A549 (cell line): ENCODE results near the gene PTPA.
A peak's percentile ranks its signal among the peaks of the same experiment; 100 is the strongest.

Experiments
- BHLHE40 ChIP-seq: IDR thresholded peaks from 2 replicates; pipeline ENCODE4 v1.6.1; 2012; ENCODE audit warnings: low read depth, low read length, inconsistent platforms
- CBX2 ChIP-seq: fragments of 200-600 bp; sonication (generic); IDR thresholded peaks from 2 replicates; pipeline ENCODE4 v1.6.1; 2016; ENCODE audit warnings: low read depth, mild to moderate bottlenecking, borderline replicate concordance
- CEBPB ChIP-seq, 2 experiments: fragments of >200 bp in 1 of 2; sonication (Bioruptor Twin) in 1 of 2; formaldehyde crosslinking in 1 of 2; IDR thresholded peaks; 2 replicates each; pipeline ENCODE4 v1.6.1; 2012 to 2016
- EP300 ChIP-seq, 2 experiments: fragments of >200 bp; sonication (Bioruptor Twin); formaldehyde crosslinking; IDR thresholded peaks; 2 replicates in 1 of 2; 3 replicates in 1 of 2; pipeline ENCODE4 v1.6.1; 2016 to 2017
- HDAC2 ChIP-seq: fragments of 200-600 bp; sonication (generic); IDR thresholded peaks from 2 replicates; pipeline ENCODE4 v1.6.1; 2016
- JUNB ChIP-seq: fragments of >200 bp; sonication (Bioruptor Twin); formaldehyde crosslinking; IDR thresholded peaks from 2 replicates; pipeline ENCODE4 v1.6.1; 2016
- MAFK ChIP-seq: fragments of 450-650 bp; IDR thresholded peaks from 2 replicates; pipeline ENCODE4 v1.6.1; 2014; ENCODE audit not compliant: partially characterized antibody
- NR3C1 ChIP-seq: fragments of >200 bp; sonication (Bioruptor Twin); formaldehyde crosslinking; IDR thresholded peaks from 3 replicates; pipeline ENCODE4 v1.6.1; 2017
- POLR2A ChIP-seq: IDR thresholded peaks from 2 replicates; pipeline ENCODE4 v1.6.1; 2012; ENCODE audit warnings: mild to moderate bottlenecking, low read length
- TF ChIP-seq, protein P1 (sequence below): IDR thresholded peaks from 2 replicates; pipeline ENCODE4 v1.6.1; 2012
- TF ChIP-seq, protein P2 (sequence below): fragments of >200 bp; sonication (Bioruptor Twin); formaldehyde crosslinking; IDR thresholded peaks from 3 replicates; pipeline ENCODE4 v1.5.1; 2016
- TF ChIP-seq, protein P3 (sequence below): IDR thresholded peaks from 2 replicates; pipeline ENCODE4 v1.6.1; 2012
- TF ChIP-seq, protein P4 (sequence below): fragments of 150-350 bp; IDR thresholded peaks from 2 replicates; pipeline ENCODE4 v1.6.1; 2014; ENCODE audit warnings: low read depth, mild to moderate bottlenecking, low read length

DNA sequence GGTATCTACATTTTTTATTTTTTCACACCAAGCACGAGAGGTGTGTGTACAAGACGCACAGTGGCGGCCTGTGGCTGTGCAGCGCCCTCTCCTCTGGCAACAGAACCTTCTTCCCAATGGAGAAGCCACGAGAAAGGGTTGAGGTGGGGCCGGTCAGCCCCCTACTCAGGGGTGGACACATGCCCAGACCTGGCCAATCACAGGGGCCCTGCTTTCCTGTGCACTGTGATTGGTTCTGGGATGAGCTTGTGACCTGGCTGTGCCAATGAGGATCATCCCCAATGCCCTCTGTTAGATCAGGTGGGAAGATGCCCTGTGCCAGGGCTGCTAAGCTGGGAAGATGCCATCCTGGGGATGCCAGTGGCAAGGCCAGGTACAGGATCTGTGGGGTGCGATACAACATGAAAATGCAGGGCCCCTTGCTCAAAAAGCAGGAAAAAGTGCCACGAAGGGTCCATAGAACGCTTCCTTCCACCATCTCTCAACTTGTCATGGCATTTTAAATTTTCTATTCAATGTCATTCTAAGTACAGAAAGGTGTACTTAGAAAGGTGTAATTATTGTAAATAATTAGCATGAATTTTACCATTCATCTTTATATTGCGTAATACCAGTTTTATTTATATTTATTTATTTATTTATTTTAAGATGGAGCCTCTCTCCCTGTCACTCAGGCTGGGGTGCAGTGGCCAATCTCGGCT is 51.4 kb downstream of the PTPA start:
- TF ChIP-seq MAFK (no peak), POLR2A (no peak), BHLHE40 (no peak), EP300 (IDR thresholded peaks at IDR 0.05) (no peak), JUNB (no peak), CEBPB (IDR thresholded peaks at IDR 0.05) (peak; percentile 36 to 57; a peak in 3 of 4 replicates), CBX2 (no peak), HDAC2 (no peak), NR3C1 (no peak)
- TF ChIP-seq, protein P1, sequence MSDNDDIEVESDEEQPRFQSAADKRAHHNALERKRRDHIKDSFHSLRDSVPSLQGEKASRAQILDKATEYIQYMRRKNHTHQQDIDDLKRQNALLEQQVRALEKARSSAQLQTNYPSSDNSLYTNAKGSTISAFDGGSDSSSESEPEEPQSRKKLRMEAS: no peak
- TF ChIP-seq, protein P2, sequence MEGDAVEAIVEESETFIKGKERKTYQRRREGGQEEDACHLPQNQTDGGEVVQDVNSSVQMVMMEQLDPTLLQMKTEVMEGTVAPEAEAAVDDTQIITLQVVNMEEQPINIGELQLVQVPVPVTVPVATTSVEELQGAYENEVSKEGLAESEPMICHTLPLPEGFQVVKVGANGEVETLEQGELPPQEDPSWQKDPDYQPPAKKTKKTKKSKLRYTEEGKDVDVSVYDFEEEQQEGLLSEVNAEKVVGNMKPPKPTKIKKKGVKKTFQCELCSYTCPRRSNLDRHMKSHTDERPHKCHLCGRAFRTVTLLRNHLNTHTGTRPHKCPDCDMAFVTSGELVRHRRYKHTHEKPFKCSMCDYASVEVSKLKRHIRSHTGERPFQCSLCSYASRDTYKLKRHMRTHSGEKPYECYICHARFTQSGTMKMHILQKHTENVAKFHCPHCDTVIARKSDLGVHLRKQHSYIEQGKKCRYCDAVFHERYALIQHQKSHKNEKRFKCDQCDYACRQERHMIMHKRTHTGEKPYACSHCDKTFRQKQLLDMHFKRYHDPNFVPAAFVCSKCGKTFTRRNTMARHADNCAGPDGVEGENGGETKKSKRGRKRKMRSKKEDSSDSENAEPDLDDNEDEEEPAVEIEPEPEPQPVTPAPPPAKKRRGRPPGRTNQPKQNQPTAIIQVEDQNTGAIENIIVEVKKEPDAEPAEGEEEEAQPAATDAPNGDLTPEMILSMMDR: no peak
- TF ChIP-seq, protein P3, sequence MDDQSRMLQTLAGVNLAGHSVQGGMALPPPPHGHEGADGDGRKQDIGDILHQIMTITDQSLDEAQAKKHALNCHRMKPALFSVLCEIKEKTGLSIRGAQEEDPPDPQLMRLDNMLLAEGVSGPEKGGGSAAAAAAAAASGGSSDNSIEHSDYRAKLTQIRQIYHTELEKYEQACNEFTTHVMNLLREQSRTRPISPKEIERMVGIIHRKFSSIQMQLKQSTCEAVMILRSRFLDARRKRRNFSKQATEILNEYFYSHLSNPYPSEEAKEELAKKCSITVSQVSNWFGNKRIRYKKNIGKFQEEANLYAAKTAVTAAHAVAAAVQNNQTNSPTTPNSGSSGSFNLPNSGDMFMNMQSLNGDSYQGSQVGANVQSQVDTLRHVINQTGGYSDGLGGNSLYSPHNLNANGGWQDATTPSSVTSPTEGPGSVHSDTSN: no peak
- TF ChIP-seq, protein P4, sequence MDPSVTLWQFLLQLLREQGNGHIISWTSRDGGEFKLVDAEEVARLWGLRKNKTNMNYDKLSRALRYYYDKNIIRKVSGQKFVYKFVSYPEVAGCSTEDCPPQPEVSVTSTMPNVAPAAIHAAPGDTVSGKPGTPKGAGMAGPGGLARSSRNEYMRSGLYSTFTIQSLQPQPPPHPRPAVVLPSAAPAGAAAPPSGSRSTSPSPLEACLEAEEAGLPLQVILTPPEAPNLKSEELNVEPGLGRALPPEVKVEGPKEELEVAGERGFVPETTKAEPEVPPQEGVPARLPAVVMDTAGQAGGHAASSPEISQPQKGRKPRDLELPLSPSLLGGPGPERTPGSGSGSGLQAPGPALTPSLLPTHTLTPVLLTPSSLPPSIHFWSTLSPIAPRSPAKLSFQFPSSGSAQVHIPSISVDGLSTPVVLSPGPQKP: no peak
